GM03348 (cell line): Measurements from ENCODE around the gene FAM25A.
"Not testable (repeated sequence)": the region's sequence is repeated elsewhere in the genome, so short reads cannot be mapped to it uniquely, and the experiment has no call there.

ENCODE experiments used
- DNase-seq: peaks from one replicate; pipeline ENCODE4 v3.0.0; 2012; ENCODE audit warnings: low spot score

FAM25A gene

DNA sequence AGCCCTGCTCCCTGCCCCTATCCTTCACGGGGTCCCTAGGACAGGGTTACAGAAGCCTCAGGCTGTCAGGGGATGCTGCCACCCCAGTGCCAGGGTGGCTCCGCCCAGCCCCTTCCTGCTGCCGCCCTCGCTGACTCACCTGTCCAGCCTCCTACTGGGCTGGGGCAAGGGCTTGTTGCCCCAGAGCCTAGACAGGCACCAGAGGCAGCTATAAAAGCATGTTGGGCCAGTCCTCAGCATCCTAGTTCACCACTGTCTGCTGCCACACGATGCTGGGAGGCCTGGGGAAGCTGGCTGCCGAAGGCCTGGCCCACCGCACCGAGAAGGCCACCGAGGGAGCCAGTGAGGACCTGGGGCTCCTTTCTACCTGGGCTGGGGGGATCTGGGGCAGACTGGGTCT, at the start of gene FAM25A:
Gene FAM25A, plus strand, starts transcription at position 239 of the 400 bp plus-strand sequence. Its CDS starts 31 bp downstream, at position 270.
- DNase-seq, result not testable (repeated sequence)

DNA sequence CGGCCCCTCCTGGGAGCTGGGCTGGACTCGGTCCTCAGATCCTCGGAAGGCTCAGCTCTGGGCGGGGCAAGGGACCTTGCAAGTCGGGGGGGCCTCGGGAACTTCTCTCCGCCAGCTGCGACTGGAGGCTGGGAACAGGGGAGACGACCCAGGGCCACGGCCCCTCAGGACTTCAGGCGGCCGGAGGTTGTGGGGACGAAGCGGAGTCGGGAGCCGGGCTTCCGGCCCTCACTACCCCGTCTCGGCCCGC, 49.2 kb upstream of the FAM25A start:
- no peak for DNase-seq

DNA sequence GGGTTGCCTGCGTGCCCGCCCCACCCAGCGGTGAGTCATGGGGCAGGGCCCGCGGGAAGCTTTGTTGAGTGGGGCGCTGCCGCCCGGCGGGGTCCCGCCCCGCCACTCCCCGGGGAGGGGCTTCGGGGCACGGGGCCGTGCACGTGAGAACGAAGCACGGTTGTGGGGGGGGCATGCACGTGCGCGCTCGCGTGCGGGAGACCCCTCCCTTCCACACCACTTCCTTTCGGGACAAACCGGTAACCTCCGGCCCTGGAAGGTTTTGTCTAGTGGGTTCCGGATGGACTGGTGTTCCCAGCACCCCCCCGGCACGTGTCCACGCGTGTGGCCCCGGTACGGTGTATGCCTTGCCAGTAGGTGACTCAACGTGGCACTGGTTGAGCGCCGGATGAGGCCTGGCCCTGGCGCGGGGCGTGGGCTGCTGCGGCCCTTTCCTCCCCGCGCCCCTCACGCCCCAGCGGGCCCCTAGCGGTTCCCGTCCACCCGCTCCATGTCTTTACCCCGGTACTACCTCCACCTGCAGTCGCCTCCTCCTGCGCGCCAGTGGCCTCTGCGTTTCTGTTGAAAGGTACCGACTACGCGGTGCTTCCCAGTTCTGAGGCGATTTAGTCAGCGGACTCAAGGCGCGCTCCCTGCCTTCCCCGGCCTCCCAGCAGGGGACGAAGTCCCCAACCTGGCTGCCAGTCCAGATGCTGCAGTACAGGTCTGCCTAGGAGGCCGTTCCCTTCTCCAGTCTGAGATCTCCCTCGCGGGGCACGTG, 48.7 kb upstream of the FAM25A start:
- peak; percentile 98 for DNase-seq

DNA sequence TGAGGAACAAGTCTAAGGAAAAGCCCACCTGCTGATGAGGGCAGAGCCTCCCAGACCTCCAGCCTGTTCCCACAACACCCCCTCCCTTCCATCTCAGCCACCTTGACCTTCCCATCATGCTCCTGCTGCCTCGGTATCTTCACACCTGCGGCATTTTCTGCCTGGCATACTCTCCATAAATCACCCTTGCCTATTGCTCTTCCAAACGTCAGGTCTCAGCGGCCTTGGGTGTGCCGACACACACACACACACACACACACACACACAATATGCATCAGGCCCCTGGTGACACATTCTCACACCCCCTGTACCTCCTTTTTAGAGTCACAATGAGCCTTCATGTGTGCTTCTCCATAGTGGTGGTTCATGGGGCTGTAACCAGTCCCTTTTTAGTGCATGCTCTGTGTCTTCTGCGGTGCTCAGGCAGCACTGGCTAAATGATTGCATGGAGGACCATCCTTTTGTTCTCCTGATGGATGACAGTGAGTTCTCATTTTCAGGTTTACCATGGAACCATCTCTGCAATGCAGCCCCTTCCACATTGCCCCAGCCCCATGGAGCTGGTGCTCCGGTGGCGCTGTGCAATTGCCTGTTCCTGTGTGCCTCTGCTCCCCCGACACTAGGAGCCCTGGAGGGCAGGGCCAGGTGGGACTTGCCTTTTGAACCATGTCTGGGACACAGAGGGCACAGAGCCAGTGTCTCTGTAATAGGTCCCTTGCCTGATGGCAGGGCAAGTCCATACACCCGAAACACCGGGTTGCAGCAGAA, 47.3 kb upstream of the FAM25A start:
- DNase-seq, result no peak

DNA sequence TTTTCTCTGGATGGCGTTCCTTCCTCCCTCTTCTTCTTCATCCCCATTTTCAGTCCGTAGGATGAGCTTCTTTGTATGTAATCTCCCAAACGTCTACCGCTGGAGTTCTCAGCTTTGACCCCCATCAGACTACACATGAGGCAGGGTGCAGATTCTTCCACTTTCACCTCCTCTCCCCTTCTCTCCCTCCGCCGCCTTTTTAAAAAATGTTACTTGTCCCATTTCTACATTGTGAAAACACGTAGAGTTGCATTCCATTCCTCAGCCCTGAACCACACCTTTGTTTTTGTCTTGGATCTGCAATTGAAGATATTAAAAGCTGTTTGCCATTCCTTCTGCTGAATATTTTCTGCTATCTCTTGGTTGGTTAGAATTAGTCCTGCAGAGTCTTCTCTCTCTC, 45.6 kb upstream of the FAM25A start:
- no peak for DNase-seq

DNA sequence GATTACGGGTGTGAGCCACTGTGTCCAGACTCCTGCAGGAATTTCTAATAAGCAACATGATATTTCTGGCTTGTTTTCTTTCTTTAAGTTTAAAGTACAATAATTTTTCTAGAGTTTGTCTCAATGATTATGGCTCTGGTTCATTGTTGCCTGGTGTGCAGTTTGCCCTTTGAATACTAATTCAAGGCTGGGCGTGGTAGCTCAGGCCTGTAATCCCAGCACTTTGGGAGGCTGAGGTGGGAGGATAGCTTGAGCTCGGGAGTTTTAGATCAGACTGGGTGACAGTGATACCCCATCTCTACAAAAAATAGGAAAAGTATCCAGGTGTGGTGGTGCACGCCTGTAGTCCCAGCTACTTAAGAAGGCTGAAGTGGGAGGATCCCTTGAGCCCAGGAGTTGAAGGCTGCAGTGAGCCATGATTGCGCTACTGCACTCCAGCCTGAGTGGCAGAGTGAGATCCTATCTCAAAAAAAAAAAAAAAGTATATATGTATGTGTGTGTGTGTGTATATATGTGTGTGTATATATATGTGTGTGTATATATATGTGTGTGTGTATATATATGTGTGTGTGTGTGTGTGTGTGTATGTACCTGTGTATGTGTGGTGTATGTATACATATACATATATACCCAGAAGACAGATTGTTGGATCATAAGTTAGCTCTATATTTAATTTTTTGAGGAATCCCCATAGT, 43.6 kb upstream of the FAM25A start:
- DNase-seq, result no peak

DNA sequence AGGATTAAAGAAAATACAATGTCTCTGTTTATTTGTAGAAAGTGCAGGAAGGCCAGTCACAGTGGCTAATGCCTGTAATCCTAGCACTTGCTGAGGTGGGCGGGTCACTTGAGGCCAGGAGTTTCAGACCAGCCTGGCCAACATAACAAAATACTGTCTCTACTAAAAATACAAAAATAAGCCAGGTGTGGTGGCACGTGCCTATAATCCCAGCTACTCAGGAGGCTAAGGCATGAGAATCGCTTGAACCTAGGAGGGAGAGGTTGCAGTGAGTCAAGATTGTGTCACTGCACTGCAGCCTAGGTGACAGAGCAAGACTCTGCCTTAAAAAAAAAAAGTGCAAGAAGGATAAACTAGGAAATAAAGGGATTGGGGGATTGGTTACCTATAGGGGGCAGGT, 41.6 kb upstream of the FAM25A start:
- DNase-seq, result not testable (repeated sequence)

DNA sequence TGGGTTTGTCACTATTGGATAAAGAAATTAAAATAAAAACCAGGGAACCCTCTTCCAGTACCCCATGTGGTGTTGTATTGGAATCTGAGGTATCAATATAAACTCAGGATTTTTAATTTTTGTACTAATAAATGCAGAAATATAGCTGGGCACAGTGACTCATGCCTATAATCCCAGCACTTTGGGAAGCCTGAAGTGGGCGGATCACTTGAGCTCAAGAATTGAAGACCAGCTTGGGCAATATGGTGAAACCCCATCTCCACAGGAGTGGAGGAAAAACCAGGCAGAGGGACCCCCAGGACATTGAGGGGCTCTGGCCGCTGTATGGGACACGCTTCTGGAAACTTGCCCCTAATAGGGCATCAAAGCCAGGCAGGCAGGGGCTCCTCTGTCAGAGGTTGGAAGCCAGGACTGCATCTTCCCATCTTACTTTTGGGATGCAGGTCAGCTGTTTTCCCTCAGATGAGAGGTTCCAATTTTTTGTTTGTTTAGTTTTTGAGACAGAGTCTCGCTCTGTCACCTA, 40.7 kb upstream of the FAM25A start:
- DNase-seq, result no peak

DNA sequence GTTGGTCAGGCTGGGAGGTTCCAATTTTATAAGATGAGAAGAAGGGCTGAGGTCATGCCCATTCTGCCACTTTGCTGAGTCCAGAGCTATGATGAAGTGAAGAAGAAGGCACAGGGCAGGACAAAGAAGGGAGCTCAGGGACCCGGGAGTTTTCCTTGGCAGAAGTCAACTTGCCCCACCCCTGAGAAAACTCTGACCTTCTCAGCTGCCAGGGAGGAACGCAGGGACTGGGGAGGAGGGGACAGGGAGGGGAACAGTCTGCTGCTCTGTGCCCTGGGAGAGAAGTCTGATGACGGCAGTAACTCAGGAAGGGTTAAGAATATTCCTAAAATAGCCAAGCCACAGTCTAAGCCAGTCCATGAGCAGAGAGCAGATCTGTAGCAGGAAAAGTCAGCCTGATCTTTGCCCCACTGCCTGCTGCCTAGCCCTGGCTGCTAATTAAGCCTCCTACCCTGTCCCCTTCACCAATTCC, 40.1 kb upstream of the FAM25A start:
- no peak for DNase-seq

DNA sequence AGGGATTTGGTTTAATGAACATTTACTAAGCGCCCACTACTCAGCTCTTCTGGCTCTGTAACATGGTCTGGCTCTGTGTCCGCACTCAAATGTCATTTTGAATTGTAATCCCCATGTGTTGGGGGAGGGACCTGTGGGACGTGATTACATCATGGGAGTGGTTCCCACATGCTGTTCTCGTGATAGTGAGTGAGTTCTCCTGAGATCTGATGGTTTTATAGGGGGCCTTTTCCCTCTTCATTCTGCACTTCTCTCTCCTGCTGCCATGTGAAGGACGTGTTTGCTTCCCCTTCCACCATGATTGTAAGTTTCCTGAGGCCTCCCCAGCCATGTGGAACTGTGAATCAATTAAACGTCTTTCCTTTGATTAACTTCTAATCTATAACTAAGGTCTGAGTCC, 39.1 kb upstream of the FAM25A start:
- DNase-seq, result not testable (repeated sequence)

DNA sequence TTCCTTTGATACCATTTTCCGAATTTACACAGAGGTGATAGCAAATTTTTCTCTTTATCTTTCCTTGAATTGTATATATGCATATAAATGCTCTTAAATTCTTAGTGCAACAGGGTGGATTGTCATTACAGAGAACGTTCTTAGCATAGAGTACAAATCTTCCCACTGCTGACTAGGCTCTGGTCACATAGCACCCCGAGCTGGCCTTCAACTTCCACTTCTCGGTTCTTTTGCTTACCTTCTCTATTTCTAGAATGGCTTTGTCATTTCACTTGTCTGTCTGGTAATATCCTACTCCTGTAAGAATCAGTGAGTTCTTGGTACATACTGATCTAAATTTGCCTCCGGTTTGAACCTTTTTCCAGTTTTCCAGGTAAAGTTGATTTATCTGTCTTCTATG, 38.4 kb upstream of the FAM25A start:
- DNase-seq, result no peak

DNA sequence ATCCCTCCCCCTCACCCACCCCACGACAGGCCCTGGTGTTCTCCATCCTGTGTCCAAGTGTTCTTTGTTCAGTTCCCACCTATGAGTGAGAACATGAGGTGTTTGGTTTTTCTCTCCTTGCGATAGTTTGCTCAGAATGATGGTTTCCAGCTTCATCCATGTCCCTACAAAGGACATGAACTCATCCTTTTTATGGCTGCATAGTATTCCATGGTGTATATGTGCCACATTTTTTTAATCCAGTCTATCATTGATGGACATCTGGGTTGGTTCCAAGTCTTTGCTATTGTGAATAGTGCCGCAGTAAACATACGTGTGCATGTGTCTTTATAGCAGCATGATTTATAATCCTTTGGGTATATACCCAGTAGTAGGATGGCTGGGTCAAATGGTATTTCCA, 35.6 kb upstream of the FAM25A start:
- not testable (repeated sequence) for DNase-seq

DNA sequence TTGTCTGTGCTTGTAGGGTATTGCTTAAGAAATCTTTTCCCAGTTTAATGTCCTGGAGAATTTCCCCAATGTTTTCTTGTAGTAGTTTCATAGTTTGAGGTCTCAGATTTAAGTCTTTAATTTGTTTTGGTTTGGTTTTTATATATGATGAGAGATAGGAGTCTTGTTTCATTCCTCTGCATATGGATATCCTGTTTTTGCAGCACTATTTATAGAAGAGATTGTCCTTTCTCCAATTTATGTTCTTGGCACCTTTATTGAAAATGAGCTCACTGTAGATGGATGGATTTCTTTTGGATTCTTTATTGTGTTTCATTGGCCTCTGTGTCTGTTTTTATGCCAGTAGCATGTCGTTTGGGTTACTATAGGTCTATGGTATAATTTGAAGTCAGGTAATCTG, 31.6 kb upstream of the FAM25A start:
- no peak for DNase-seq

DNA sequence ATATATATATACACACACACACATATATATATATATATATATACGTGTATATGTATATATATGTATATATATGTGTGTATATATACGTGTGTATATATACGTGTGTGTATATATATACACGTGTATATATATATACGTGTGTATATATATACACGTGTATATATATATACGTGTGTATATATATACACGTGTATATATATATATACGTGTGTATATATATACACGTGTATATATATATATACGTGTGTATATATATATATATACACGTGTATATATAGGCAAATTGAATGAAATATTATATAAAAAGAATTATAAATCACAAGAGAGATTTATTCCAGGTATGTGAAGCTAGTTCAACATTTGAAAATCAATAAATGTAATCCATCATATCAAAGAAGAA, 28.7 kb upstream of the FAM25A start:
- DNase-seq, result not testable (repeated sequence)

DNA sequence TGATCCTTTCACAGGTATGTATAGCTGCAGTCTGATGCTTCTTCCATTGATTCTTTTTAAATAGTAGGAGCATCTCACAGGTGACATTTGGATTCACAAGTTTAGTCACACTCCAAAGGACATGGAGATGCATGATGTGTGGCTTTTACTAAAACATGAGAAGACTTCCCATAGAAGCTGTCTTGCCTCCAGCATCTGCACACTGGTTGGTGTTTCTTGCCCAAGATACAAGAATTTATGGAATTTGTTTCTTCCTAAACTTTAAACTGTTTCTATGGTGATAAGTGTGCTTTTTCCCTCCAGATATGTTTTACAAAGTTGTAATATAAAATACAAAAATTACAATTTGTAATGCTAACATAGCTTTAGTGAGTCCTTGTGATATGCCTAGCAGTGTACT, 27.6 kb upstream of the FAM25A start:
- no peak for DNase-seq

DNA sequence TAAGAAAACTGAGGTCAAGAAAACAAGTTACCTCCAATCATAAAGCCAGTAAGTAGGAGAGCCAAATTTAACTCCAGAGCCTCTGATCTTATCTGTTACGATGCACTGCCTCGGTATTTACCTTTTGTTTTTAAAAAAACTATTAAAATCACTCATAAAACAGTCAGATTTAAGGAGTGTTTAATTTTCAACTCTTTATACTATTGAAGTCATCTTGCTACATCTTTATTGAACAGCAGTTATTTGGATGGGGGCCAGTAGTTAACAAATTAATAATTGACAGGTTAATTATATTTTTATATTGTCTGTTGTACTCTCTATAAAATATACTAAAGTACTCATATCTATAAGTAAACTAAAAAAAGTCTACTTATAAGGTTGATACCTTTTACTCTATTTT, 27.2 kb upstream of the FAM25A start:
- DNase-seq, result no peak

DNA sequence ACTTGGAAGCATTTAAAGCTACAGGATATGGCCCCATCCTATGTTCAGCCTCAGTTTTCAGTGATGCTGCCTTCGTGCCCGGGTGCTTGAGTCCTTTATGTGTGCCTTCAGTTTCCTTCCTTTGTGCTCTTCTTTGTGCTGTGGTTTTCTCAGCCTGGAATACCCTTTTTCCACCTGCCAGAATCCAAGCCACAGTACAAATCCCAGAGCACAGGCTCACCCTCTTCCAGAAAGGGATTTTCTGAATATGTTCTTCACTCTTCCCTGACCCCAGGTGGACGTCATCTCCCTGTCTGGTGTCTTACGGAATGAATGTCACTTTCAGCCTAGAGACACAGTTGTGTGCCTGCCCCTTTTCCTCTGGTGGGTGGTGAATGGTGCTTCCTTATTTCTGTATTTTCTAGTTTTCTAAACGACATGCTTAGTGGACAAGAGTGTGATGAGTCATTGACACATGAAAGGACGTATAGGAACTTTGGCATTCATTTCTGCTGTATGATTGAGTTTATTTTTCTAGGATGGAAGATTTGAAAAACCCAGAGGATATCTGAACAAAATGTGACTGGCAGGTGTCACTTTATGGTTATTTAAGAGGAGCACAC, 20.2 kb upstream of the FAM25A start:
- DNase-seq, result not testable (repeated sequence)

DNA sequence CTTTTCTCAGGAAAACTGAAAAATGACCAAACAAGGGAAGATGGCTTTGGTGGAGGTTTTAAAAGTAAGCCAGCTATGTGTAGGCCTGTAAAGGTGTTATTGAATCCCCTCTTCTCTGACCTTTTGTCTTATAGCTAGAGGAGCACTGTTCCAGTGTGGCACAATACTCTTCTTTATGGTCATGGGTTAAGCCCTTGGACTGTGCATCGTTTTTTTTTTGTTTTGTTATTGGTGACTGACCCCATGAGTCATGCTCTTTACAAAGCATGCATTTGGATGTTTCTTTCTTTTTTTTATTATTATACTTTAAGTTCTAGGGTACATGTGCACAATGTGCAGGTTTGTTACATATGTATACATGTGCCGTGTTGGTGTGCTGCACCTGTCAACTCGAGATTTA, 19.6 kb upstream of the FAM25A start:
- no peak for DNase-seq

DNA sequence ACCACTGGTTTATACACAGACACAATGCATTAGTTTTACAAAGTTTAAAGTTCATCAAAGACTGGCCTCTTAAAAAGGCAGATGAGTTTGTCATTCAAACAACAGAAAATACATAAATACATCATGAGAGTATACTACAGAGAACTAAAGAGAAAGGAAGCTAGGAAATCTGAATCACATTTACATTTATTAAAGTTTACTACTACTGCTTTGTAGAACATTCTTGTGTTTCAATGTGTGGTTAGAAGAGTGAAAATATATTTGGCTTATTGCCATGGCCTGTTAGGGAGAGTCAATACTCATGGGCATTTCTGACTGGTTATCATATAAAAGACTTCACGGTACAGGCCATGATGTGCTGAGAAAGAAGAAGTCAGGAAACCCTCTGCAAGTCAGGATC, 13.0 kb upstream of the FAM25A start:
- DNase-seq, result not testable (repeated sequence)

DNA sequence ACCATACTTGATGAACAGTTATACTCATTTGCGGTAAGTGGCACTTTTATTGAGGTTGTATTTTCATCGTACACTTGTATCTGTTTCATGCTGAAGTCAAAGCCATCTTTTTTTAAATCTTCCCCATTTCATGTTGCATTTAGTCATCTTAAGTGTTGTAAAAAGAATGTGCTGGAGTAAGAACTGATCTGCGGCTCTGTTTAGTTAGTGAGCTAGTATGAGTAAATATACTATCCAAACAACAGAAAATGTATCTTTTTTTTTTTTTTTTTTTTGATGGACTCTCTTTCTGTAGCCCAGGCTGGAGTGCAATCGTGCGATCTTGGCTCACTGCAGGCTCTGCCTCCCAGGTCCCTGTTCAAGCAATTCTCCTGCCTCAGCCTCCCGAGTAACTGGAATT, 12.4 kb upstream of the FAM25A start:
- DNase-seq, result not testable (repeated sequence)

DNA sequence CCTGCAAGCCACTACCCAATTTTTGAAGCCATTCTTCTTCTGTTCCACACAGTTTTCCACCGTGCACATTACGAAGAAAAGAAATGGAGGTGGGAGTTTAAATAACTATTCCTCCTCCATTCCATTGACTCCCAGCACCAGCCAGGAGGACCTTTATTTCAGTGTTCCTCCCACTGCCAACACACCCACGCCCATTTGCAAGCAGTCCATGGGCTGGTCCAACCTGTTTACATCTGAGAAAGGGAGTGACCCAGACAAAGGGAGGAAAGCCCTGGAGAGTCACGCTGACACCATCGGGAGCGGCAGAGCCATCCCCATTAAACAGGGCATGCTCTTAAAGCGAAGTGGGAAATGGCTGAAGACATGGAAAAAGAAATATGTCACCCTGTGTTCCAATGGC, 11.8 kb upstream of the FAM25A start:
- DNase-seq, result not testable (repeated sequence)

DNA sequence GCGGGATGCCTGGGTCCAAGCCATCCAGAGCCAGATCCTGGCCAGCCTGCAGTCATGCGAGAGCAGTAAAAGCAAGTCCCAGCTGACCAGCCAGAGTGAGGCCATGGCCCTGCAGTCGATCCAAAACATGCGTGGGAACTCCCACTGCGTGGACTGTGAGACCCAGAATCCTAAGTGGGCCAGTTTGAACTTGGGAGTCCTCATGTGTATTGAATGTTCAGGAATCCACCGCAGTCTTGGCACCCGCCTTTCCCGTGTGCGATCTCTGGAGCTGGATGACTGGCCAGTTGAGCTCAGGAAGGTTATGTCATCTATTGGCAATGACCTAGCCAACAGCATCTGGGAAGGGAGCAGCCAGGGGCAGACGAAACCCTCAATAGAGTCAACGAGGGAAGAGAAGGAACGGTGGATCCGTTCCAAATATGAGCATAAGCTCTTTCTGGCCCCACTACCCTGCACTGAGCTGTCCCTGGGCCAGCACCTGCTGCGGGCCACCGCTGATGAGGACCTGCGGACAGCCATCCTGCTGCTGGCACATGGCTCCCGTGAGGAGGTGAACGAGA, 10.9 kb upstream of the FAM25A start:
- not testable (repeated sequence) for DNase-seq
